ENCODE data around the gene FARSA.

DNA sequence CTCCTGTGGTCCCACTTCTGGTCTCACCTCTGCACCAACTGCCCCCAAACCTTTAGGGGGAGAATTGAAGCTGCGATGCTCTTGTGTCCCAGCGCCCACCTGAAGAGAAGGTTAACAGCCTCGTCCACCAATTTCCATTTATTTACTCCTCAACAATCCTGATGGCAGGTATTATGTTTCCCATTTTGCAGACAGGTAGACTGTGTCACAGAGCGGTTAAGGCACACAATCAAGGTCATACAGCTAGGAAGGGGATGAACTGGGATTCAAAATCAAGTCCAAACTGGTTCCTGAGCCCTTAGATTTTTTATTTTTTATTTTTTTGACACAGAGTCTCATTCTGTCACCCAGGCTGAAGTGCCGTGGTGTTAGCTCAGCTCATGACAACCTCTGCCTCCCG, 58.4 kb downstream of the FARSA start:
- TF ChIP-seq, protein P1, sequence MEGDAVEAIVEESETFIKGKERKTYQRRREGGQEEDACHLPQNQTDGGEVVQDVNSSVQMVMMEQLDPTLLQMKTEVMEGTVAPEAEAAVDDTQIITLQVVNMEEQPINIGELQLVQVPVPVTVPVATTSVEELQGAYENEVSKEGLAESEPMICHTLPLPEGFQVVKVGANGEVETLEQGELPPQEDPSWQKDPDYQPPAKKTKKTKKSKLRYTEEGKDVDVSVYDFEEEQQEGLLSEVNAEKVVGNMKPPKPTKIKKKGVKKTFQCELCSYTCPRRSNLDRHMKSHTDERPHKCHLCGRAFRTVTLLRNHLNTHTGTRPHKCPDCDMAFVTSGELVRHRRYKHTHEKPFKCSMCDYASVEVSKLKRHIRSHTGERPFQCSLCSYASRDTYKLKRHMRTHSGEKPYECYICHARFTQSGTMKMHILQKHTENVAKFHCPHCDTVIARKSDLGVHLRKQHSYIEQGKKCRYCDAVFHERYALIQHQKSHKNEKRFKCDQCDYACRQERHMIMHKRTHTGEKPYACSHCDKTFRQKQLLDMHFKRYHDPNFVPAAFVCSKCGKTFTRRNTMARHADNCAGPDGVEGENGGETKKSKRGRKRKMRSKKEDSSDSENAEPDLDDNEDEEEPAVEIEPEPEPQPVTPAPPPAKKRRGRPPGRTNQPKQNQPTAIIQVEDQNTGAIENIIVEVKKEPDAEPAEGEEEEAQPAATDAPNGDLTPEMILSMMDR (conservative IDR thresholded peaks at IDR 0.05) = no peak
- TF ChIP-seq ZFX (IDR thresholded peaks at IDR 0.05) = no peak

Data from C4-2B (cell line).